ENCODE data around the gene GSK3A. TPM values are rescaled to one million over a fixed set of nuclear protein-coding genes. Genes with fewer than 3 reads are reported as not detected.

Gene GSK3A
- total RNA-seq, 1 donor from 2014 or later: 49.1 TPM

- Mint-ChIP-seq H3K27ac (peak overlapping the region; percentile 67), H3K36me3 (peaks cover 25% of the 10 kb centered on the region), H3K4me1 (ENCODE audit: unreplicated experiment) (no peaks in the 10 kb centered on the region), H3K27me3 (no peaks in the 10 kb centered on the region), H3K9me3 (no peaks in the 10 kb centered on the region), H3K4me3 (no peak overlapping the region)
- no peak for DNase-seq (ENCODE audit: extremely low spot score, unreplicated experiment)
- no peak for TF ChIP-seq CTCF (conservative IDR thresholded peaks at IDR 0.05)
Observed at GRCh38 chr19:42207767-42208271, 34.6 kb downstream of the GSK3A start.

DNA sequence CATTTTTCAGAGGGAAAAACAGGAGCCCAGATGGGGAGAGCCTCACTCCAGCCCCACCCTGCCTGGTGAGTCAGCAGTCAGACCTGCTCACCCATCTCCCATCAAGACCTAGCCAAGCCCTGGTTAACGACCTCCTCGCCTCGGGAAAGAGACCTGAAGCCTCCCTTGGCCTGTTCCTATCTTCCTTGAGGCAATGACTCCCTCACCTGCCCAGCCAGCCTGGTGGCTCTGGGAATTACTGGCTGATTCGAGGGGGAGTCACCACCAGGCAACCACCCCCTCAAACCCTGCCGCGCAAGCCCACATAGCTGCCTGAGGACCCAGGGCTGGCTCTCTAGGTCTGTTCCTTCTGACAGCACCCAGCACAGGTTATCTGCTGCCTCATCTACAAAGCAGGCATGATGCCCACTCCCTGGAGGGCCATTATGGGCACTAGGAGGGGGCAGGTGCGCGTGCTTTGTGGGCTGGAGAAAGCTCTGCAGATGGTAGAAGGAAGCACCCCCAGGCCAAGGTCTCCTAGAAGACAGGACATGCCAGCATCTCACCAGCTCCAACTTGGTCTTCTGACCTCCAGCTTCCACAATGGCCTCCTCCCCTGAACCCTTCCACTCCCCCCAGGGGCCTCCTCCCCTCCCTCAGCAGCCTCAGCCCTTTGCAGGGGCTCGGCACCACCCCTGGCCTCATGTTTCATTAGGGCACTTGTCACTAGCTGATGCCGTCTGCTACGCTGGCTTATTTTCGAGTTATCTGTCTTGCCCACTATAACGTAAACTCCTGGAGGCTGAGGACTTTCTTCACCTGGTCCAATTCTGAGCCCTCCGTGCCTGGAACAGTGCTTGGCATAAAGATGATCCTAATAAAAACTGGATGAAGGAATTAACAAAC lies 35.3 kb downstream of the GSK3A start:
- no peak for TF ChIP-seq CTCF (conservative IDR thresholded peaks at IDR 0.05)
- Mint-ChIP-seq H3K36me3 (peaks cover 29% of the 10 kb centered on the region), H3K4me1 (ENCODE audit: unreplicated experiment) (no peaks in the 10 kb centered on the region), H3K4me3 (no peak overlapping the region), H3K27me3 (no peaks in the 10 kb centered on the region), H3K27ac (peak overlapping the region; percentile 67), H3K9me3 (no peaks in the 10 kb centered on the region)
- no peak for DNase-seq (ENCODE audit: extremely low spot score, unreplicated experiment)

DNA sequence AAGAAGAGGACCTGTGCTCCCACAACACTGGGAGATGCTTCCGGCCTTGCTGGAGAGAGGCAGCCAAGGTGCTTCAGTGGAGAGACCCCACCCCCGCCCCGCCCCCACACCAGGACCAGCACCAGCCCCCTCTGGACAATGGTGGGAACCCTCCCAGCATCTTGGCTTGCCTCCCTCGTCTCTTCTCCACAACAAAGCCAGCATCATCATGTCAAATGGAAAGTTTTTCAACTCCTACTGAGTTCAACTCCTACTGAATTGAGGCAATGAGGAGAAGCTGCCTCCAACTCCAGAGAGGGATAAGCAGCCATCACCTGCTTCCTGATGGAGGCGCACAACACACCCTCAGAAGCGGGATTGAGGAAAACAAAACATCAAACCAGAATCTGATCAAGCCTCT lies 37.7 kb downstream of the GSK3A start:
- no peak for DNase-seq (ENCODE audit: extremely low spot score, unreplicated experiment)
- H3K27ac Mint-ChIP-seq: no peak overlapping the region

DNA sequence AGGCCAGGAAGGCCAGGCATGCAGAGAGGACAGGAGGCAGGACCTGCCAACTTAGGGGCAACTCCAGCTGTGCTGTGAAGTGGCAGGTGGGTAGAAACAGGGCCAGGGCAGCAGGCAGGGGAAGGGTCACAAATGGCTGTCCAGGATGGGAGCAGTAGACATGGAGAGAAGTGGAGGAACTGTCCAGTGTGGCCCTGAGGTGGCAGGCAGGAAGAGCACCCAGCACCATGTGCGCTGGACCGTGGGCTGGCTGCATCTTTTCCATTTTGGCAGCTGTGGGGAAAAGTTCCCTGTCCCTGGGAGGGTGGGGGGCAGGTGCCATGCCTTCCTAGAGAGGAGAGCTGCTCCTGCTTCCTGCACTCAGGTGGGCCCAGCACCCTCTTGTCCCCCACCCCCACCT lies 38.7 kb downstream of the GSK3A start:
- Mint-ChIP-seq H3K9me3 (no peaks in the 10 kb centered on the region), H3K4me3 (no peak overlapping the region), H3K27ac (no peak overlapping the region), H3K27me3 (no peaks in the 10 kb centered on the region), H3K36me3 (peaks cover 33% of the 10 kb centered on the region), H3K4me1 (ENCODE audit: unreplicated experiment) (no peaks in the 10 kb centered on the region)
- TF ChIP-seq CTCF (conservative IDR thresholded peaks at IDR 0.05): no peak
- no peak for DNase-seq (ENCODE audit: extremely low spot score, unreplicated experiment)

More for the DNA sequence above, 37.7 kb downstream of the GSK3A start:
- Mint-ChIP-seq H3K9me3 (no peaks in the 10 kb centered on the region), H3K4me3 (no peak overlapping the region), H3K4me1 (ENCODE audit: unreplicated experiment) (no peaks in the 10 kb centered on the region), H3K27me3 (no peaks in the 10 kb centered on the region), H3K36me3 (peaks cover 30% of the 10 kb centered on the region)
- TF ChIP-seq CTCF (conservative IDR thresholded peaks at IDR 0.05): no peak

- Mint-ChIP-seq H3K27ac (peak overlapping the region; percentile 10), H3K4me3 (no peak overlapping the region), H3K9me3 (no peaks in the 10 kb centered on the region), H3K4me1 (ENCODE audit: unreplicated experiment) (no peaks in the 10 kb centered on the region), H3K36me3 (peaks cover 27% of the 10 kb centered on the region), H3K27me3 (no peaks in the 10 kb centered on the region)
- DNase-seq (ENCODE audit: extremely low spot score, unreplicated experiment): no peak
- no peak for TF ChIP-seq CTCF (conservative IDR thresholded peaks at IDR 0.05)
Observed at GRCh38 chr19:42202290-42202880, 40.0 kb downstream of the GSK3A start.

Measured in type B pancreatic cell (in vitro differentiated cells).